Natural killer cell treated with Interleukin-12 subunit alpha and Interleukin-12 subunit beta and Interleukin-15 and Interleukin-18, amount 100 ng/mL, for 72 hours (primary cell): ENCODE data around the gene NAV2. TPM values are rescaled to one million over a fixed set of nuclear protein-coding genes. Genes with fewer than 3 reads are reported as not detected.

Experiments used
- ATAC-seq, 2 donors: fragments of 150-1000 bp; cut with Tn5 transposase in 1 of 2; sonication (Bioruptor Pico), chemical (Tn5 transposase) in 1 of 2; 2 replicates each; pipeline ENCODE4 v1.10.0; 2021
- DNase-seq: peaks from one replicate; pipeline ENCODE4 v3.0.0; 2022; ENCODE audit warnings: low spot score
- H3K27ac Mint-ChIP-seq, 2 donors: 1 replicate in 1 of 2; 2 replicates in 1 of 2; pipeline ENCODE4 v1.8.0; 2022; ENCODE audit warnings: mixed read lengths in 2 of 2, mild to moderate bottlenecking in 1 of 2, moderate library complexity in 1 of 2
- H3K27me3 Mint-ChIP-seq, 2 donors: 1 replicate in 1 of 2; 2 replicates in 1 of 2; pipeline ENCODE4 v1.8.0; 2022; ENCODE audit warnings: mixed read lengths in 2 of 2
- H3K36me3 Mint-ChIP-seq: one replicate; pipeline ENCODE4 v1.8.0; 2022; ENCODE audit warnings: mixed read lengths
- H3K4me1 Mint-ChIP-seq, 2 donors: 1 replicate in 1 of 2; 2 replicates in 1 of 2; pipeline ENCODE4 v1.8.0; 2022; ENCODE audit warnings: low read depth in 2 of 2, mixed read lengths in 2 of 2, mild to moderate bottlenecking in 1 of 2
- H3K4me3 Mint-ChIP-seq: one replicate; pipeline ENCODE4 v1.8.0; 2022; ENCODE audit warnings: mixed read lengths
- H3K9me3 Mint-ChIP-seq: 2 replicates; pipeline ENCODE4 v1.8.0; 2022; ENCODE audit warnings: mixed read lengths
- total RNA-seq, 2 donors: library from RNA; stranded (reverse); gene quantifications; one replicate each; pipeline ENCODE4 v1.2.3, GENCODE V29; 2022

Gene NAV2
- total RNA-seq, 2 donors from 2014 or later, result 0.31 to 0.67 TPM

DNA sequence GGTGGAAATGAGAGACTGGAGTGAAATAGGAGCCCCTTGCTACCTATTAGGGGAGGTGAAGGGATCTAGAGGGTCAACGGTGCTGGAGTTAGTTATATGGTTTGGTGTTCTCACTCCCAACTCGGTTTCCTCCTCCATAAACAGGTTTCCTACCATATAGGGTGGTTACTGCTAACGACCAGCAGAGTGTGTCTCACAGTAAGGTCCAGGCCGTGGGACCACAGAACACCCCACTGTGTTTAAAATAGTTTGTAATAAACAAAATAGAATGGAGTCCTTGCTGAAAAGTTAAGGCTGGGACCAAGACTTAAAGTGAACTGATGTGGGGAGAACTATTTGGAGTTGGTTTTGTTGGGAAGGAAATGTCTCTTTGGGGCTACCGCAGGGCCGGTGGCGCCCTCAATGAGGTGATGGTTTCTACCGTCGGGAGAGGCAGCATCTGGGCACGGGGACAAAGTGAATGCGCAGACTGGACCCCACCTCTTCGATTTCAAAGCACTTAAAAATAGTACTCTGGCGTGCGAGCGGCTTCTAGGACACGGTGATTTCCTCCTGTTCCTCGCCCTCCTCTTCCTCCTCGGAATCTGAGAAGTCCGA, 443.1 kb downstream of the NAV2 start:
- Mint-ChIP-seq H3K9me3 (no peaks in the 10 kb centered on the region), H3K4me3 (peak overlapping the region; percentile 67), H3K36me3 (peaks cover 22% of the 10 kb centered on the region), H3K27me3 (peaks cover 46 to 60% of the 10 kb centered on the region in 2 donors), H3K4me1 (peaks cover 24 to 25% of the 10 kb centered on the region in 2 donors), H3K27ac (no peak overlapping the region)
- DNase-seq, result no peak
- ATAC-seq, result no peak

DNA sequence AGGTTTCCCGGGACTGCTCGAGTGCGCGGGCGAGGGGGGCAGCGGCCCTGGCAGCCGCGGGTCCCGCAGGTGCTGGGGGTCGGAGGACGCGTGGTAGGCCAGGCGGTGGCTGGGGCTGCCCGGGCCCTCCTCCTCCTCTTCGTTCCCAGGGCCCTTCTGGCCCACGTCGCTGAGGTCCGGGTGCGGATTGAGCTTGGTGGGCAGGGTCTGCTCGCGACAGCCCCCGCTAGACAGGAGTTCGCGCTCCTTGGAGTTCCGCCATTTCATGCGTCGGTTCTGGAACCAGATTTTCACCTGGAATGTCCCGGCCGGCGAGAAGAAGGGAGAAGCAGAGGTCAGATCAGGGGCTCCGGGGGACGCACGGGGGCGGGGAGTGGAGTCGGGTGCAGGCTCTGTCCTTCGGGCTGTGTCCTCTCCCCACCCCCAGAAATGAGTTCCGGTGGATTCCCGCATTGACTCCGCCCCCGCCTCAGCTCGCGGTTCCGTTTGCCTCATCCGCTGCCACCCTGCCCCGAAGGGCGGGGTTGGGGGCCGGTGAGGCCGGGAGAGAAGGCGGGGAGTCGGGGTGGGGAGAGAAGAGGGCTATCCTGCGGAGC, 443.7 kb downstream of the NAV2 start:
- Mint-ChIP-seq H3K4me1 (peaks cover 24 to 25% of the 10 kb centered on the region in 2 donors), H3K27ac (no peak overlapping the region), H3K27me3 (peaks cover 51 to 66% of the 10 kb centered on the region in 2 donors), H3K36me3 (peaks cover 22% of the 10 kb centered on the region), H3K9me3 (no peaks in the 10 kb centered on the region), H3K4me3 (peak overlapping the region; percentile 67)
- DNase-seq (no peak), ATAC-seq (peak; percentile 65 to 80)

DNA sequence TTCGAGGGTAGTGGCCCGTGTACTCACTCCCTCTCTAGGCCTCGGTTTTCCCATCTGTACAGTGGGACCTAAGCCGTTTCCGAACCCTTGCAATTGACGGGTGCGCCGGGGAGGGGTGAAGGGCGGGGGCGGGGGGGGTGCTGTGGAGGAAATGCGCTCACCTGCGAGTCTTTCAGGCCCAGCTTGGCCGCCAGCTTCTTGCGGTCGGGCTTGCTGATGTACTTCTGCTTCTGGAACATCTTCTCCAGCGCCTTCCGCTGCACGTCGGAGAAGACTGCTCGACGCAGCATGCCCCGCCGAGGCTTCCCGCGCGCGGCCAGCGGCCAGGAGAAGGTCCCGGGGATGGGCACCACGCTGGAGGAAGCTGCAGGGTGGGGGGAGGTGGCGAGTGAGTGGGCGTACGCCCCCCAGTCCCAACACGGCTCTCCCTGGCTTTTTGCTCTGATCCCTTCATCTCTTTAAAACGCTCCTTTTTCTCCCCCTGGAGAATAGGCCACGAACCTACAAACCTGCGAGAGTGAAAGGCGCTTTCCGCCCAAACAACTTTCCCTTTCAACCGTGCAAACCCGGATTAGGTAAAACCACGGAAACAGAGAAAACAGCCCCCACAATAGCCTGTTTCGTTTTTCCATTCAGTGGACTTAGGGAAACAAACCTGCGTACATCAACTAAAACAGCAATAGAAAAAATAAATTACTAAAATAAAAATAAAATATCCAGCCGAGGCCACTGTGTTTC, 444.4 kb downstream of the NAV2 start:
- Mint-ChIP-seq H3K27me3 (peaks cover 55 to 71% of the 10 kb centered on the region in 2 donors), H3K4me1 (peaks cover 24 to 25% of the 10 kb centered on the region in 2 donors), H3K4me3 (peak overlapping the region; percentile 73), H3K9me3 (no peaks in the 10 kb centered on the region), H3K27ac (no peak overlapping the region), H3K36me3 (peaks cover 22% of the 10 kb centered on the region)
- no peak for ATAC-seq
- no peak for DNase-seq

DNA sequence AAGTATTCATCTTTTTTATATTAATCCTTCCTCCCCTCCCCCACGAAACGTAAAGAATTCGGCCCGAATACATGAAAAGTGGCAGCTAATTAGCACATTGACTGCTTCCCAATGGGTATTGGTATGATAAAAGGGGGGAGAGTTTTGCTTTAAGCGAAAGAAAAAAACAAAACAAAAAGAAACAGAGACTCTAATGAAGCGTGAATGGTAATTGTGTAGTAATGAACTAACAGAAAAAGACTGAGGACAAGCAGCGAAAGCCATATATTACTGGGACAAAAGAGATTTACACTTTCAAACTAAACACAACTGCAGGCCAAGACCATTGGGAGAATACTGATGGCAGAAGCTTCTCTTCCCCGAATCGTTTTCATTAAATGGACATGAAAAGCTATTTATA, 445.1 kb downstream of the NAV2 start:
- H3K27me3 Mint-ChIP-seq, result peaks cover 60 to 78% of the 10 kb centered on the region in 2 donors
- H3K9me3 Mint-ChIP-seq, result no peaks in the 10 kb centered on the region
- H3K4me3 Mint-ChIP-seq, result peak overlapping the region; percentile 73
- peaks cover 24 to 25% of the 10 kb centered on the region in 2 donors for H3K4me1 Mint-ChIP-seq
- no peak overlapping the region for H3K27ac Mint-ChIP-seq
- peaks cover 22% of the 10 kb centered on the region for H3K36me3 Mint-ChIP-seq
- ATAC-seq, result no peak
- no peak for DNase-seq

DNA sequence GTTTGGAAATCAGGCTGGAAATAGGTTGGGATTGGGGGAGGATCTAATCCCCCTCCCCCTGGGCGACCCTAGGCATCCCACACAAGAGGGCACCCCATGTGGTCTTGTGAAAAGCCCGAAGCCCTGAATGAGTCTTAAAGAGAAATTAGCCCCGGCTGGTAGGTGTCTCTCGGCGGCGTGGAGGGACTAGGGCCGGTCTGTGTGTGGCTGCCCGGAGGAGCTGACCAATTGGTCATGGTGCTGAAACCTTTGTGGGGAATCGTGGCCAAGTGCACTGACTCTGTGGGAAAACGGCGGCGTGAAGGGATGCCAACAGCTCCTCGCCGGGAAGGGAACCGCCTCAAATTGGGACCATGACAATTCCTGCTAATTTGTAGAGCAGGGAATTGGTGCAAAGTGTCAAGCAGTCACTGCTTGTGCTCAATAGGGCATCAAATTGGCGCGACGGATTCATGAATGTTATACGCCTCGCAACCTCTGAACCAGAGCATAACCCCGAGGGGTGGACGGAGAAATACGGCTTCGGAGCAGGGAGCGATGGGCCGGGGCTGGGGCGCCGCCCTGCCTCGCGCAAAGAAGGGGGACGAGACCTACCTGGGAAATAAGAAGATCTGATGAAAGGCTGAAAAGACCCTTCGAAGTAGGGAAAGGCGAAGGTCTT, 446.1 kb downstream of the NAV2 start:
- Mint-ChIP-seq H3K4me3 (no peak overlapping the region), H3K4me1 (peaks cover 29 to 34% of the 10 kb centered on the region in 2 donors), H3K27me3 (peaks cover 65 to 78% of the 10 kb centered on the region in 2 donors), H3K27ac (no peak overlapping the region), H3K9me3 (no peaks in the 10 kb centered on the region), H3K36me3 (peaks cover 22% of the 10 kb centered on the region)
- DNase-seq (no peak), ATAC-seq (peak in 1 of 2 donors; percentile 14)

DNA sequence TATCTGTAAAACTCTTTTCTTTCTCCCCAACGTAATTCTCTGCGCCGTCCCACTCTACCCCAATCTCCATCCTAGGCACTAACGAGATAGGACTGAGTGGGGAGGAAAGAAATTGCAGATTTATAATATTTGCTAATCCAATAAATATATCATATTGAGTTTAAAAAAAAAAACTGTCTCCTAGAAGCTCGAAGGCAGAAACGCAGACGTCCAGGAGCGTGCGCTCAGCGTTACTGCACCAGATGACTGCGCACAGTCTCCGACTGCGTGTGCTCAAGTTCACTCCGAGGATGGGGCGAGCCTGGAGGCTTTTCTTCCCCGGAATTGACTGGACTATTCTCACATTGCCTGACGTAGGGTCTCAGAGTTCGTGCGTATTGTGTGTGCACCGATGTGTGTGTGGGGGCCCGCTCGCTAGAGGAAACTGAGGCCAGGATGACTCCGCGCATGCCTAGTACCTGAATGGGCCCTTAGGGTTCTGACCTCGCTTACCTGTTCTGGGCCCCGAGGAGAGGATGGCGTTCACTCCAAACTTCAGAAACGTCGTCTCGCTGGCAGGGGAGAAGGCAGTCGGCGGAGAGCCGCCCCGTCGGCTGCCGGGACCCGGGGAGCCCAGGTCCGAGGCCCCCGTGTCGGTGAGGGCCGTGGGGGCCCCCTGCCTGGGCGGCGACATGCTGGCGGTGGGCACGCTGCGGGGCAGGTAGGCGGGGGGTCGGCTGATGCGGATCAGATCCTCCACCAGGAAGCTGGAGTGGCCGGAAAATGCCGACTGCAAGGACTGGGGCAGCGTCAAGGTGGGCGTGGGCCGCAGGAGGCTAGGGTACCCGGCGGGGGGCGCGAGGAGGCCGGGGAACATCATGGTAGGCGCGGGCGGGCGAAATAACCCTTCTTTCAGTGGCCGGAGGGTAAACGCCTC, 447.1 kb downstream of the NAV2 start:
- peaks cover 22% of the 10 kb centered on the region for H3K36me3 Mint-ChIP-seq
- peaks cover 29 to 34% of the 10 kb centered on the region in 2 donors for H3K4me1 Mint-ChIP-seq
- H3K27ac Mint-ChIP-seq, result no peak overlapping the region
- ATAC-seq, result no peak
- H3K27me3 Mint-ChIP-seq, result peaks cover 69 to 84% of the 10 kb centered on the region in 2 donors
- no peak overlapping the region for H3K4me3 Mint-ChIP-seq
- H3K9me3 Mint-ChIP-seq, result no peaks in the 10 kb centered on the region
- DNase-seq, result no peak

DNA sequence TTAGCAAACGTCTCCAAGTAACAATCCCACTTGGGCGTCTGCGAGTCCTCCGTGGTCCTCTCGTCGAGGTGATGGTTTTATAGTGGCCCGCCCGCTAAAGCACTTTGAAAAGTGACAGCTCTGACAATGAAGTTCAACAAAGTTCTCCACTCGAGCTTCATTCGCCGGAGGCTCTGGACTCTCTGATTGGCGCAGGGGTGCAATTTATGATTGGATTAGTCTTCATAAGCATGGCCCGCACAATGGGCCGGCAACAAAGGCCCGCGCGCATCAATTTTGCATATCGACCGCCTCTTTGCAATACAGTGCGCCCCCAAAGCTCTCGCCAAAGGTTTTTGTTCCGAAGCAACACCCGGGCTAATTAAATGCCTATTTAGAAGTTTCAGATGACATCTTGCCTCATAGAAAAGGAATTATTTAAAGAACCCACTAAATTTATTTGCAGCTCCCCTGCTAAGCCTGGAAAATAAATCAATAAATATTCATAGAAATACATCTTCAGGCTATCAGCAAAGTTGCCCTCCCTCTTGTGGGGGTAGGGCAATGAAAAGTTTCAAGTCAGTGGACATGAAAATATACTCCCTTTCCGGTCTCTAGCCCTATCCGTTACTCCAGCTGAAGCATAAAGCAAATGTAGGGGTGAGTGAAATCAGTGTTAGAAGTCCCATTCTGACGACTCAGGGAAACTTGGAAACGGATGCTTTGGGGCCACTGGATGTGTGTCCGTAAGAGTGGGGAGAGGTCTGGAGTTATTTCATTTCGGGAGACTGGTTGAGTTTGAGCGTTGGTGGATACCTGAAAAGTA, 448.0 kb downstream of the NAV2 start, which contains the start of gene DBX1:
Gene DBX1, minus strand, starts transcription at position 51 of the 805 bp plus-strand sequence. CDS start 151 bp downstream, outside the sequence.
- Mint-ChIP-seq H3K9me3 (no peaks in the 10 kb centered on the region), H3K27me3 (peaks cover 66 to 85% of the 10 kb centered on the region in 2 donors), H3K4me3 (no peak within 1 kb of the TSS), H3K4me1 (peaks cover 26 to 32% of the 10 kb centered on the region in 2 donors), H3K27ac (no peak within 1 kb of the TSS), H3K36me3 (peaks cover 20% of the 10 kb centered on the region)
- ATAC-seq (no peak), DNase-seq (no peak)

DNA sequence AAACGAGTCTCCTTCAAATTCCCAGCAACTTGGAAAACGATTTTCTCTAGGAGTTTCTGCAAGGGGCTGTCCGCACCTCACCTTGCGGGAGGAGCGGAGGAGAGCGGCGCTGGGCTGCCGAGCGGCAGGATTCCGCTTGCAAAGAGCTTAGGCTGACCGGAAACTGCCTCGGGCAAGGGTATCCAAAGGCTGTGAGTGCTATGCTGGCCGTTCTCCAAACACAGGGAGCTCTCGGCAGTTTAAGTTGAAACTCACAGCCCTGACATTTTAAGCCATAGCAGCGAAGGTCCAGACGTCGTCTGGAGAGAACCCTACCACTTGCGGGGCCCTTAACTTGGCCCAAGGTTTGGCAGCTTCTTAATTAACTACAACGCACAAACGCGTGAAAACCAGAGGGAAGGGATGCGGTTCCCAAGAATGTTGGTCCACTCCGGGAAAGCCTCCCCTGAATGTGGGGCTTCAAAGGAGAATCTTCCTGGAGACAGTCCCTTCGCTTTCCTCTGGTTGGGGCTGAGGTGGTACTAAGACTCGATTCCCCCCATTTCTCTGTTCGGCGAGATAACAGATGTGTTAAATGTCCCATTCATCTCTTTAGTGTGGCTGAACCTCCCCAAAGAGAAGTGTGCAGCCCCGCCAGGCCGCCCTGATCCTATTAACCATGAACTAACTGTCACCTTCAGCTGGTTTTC, 448.7 kb downstream of the NAV2 start:
- no peak for DNase-seq
- no peak for ATAC-seq
- no peak overlapping the region for H3K27ac Mint-ChIP-seq

DNA sequence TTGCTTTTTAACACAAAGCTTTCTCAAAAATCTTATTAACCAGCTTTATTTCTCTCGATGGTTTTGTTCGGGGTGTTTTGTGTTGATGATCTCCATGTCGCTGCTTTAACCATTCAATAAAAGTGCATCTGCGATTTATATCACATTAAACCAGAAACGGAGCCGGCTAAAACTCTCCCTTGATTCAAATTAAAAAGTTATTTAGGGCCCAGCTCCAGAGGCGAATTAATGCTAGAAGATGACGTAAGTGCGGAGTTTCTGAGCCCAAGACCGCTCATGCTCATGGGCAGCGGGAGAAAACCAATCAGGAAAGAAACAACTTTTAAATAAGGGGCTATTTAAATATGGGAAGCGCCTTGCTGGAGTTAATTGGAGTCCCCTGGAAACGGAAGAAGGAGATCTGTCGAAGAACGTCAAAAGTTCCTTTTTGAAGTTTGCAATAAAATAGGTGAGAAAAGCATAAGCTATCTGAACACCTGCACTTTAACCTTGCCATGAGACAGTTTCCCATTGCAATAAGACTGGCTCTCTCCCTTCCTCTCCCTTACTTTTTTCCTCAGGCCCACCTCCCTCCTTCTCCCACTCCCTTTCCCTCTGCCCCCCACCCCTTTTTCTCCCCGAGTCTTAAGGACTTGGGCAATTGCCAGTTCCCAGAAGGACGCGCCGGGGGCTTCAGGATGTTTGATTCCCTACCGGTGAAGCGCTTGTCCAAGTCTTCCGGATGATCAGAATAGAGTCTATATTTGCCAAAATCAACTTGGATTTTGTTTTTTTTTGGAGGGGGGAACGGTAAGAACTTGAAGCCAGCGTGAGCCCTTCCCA, 449.5 kb downstream of the NAV2 start:
- Mint-ChIP-seq H3K9me3 (no peaks in the 10 kb centered on the region), H3K27me3 (peaks cover 68 to 91% of the 10 kb centered on the region in 2 donors), H3K27ac (no peak overlapping the region), H3K4me3 (no peak overlapping the region), H3K36me3 (peaks cover 18% of the 10 kb centered on the region), H3K4me1 (peaks cover 22 to 27% of the 10 kb centered on the region in 2 donors)
- DNase-seq (no peak), ATAC-seq (no peak)

More for the DNA sequence above, 448.7 kb downstream of the NAV2 start:
- Mint-ChIP-seq H3K36me3 (peaks cover 18% of the 10 kb centered on the region), H3K9me3 (no peaks in the 10 kb centered on the region), H3K4me3 (no peak overlapping the region), H3K4me1 (peaks cover 22 to 28% of the 10 kb centered on the region in 2 donors), H3K27me3 (peaks cover 63 to 85% of the 10 kb centered on the region in 2 donors)

DNA sequence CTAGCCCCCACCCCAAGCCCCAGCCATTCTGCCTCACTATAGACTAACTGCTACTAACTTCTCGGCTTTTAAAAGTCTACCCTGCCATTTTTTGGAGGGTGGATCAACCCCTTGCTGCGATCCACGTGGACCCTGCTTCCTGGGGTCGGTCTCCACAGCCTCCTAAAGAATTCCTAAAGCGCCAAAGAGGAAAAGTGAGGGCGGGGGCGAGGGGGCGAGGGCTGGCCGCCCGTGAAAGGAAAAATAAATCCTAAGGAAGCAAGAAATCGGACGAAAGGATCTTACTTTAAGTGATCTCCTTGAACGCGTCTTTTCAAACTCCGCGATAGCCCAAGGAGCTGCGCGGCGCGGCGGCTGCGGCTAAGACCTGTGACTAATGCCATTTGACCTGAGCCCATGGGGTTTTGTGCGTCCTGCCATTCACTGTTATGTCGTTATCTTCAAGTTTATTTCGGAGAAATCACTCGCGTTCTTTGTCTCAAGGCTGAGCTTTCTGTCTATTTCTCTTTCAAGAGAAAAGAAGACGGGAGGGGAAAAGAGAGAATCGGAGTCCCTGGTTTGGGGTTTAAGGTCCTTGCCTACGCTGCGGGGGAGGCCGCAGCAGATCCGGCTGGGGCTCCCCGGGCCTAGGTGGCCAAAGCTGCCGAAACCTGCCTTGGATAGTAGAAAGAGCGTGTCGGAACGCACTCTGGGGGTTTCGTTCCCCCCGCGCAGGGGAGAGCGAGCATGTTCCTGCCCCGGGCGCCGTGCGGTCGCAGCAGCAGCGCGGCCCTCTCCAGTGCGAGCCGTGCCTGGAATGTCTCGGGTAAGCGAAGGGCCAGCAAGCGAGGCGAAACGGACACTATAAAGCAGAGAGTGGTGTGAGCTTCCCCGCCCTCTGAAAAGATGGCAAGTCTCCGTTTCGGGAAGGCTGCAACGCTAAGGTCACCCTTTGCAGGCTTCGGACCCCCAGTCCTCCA, 450.5 kb downstream of the NAV2 start:
- peaks cover 66 to 91% of the 10 kb centered on the region in 2 donors for H3K27me3 Mint-ChIP-seq
- peaks cover 15 to 19% of the 10 kb centered on the region in 2 donors for H3K4me1 Mint-ChIP-seq
- H3K4me3 Mint-ChIP-seq, result no peak overlapping the region
- no peaks in the 10 kb centered on the region for H3K9me3 Mint-ChIP-seq
- H3K27ac Mint-ChIP-seq, result no peak overlapping the region
- peaks cover 12% of the 10 kb centered on the region for H3K36me3 Mint-ChIP-seq
- ATAC-seq (no peak), DNase-seq (no peak)
